ENCODE results near the gene DDX3X. TPM values are rescaled to one million over a fixed set of nuclear protein-coding genes. Genes with fewer than 3 reads are reported as not detected.

Gene DDX3X
- polyA plus RNA-seq, 1 donor (not counting 4 experiments of a cell fraction or from before 2014, with no cell fraction given): 127 TPM

DNA sequence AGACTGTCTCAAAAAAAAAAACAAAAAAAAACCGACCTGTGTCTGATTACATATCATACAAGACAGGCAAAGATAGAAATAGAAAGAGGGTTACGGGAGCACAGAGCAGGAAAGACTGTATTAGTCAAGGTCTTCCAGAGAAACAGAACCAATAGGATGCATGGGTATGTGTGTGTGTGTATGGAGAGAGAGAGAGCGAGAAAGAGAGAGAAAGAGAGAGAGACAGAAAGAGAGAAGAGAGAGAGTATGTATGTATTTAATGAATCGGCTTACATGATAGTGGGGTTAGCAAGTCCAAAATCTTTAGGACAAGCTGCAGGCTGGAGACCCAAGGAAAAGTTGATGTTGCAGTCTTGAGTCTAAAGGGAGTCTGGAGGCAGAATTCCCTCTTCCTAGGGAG, 7.5 kb upstream of the DDX3X start:
- H3K4me3 ChIP-seq (ENCODE audit: control insufficient read depth in 2 of 3, extremely low read depth in 1 of 3, insufficient read depth in 2 of 3, low read depth in 1 of 3, low read length in 3 of 3): no peak overlapping the region
- no peaks in the 10 kb centered on the region for H4K20me1 ChIP-seq (ENCODE audit: control insufficient read depth, extremely low read depth, insufficient read depth, low read length)
- no peak overlapping the region for H3K9ac ChIP-seq (ENCODE audit: control insufficient read depth, extremely low read depth, insufficient read depth, low read length)
- H3K27me3 ChIP-seq (ENCODE audit: control insufficient read depth, extremely low read depth, insufficient read depth, low read length): no peaks in the 10 kb centered on the region
- no peak for FAIRE-seq
- no peak overlapping the region for H3K27ac ChIP-seq (ENCODE audit: control insufficient read depth, insufficient read depth, low read length)
- H3K4me2 ChIP-seq (ENCODE audit: control insufficient read depth, extremely low read depth, insufficient read depth, low read depth, low read length): no peak overlapping the region
- no peaks in the 10 kb centered on the region for H3K9me1 ChIP-seq (ENCODE audit: control insufficient read depth, extremely low read depth, insufficient read depth, low read length)
- no peak overlapping the region for H2AFZ ChIP-seq (ENCODE audit: control insufficient read depth, low read length)
- H3K9me3 ChIP-seq (ENCODE audit: control insufficient read depth, low read depth, low read length): no peaks in the 10 kb centered on the region
- dilution Hi-C loops (cut with MboI; ENCODE audit: extremely low pct_ligation_motif_present, low sequenced_read_pairs): no loop called here
- H3K36me3 ChIP-seq (ENCODE audit: control insufficient read depth in 2 of 2, extremely low read depth in 1 of 2, insufficient read depth in 2 of 2, low read length in 2 of 2): no peaks in the 10 kb centered on the region
- H3K79me2 ChIP-seq (ENCODE audit: control insufficient read depth, insufficient read depth, low read length): no peaks in the 10 kb centered on the region
- TF ChIP-seq EZH2 (IDR thresholded peaks at IDR 0.05; ENCODE audit: low read length): no peak
- TF ChIP-seq, protein P1, sequence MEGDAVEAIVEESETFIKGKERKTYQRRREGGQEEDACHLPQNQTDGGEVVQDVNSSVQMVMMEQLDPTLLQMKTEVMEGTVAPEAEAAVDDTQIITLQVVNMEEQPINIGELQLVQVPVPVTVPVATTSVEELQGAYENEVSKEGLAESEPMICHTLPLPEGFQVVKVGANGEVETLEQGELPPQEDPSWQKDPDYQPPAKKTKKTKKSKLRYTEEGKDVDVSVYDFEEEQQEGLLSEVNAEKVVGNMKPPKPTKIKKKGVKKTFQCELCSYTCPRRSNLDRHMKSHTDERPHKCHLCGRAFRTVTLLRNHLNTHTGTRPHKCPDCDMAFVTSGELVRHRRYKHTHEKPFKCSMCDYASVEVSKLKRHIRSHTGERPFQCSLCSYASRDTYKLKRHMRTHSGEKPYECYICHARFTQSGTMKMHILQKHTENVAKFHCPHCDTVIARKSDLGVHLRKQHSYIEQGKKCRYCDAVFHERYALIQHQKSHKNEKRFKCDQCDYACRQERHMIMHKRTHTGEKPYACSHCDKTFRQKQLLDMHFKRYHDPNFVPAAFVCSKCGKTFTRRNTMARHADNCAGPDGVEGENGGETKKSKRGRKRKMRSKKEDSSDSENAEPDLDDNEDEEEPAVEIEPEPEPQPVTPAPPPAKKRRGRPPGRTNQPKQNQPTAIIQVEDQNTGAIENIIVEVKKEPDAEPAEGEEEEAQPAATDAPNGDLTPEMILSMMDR (optimal IDR thresholded peaks at IDR 0.05 in 1 of 3, IDR thresholded peaks at IDR 0.05 in 1 of 3, conservative IDR thresholded peaks at IDR 0.05 in 1 of 3; ENCODE audit: extremely low read depth in 1 of 3, insufficient read depth in 2 of 3, low read length in 3 of 3): no peak
- peaks cover 7% of the 10 kb centered on the region for H3K4me1 ChIP-seq (ENCODE audit: control insufficient read depth, extremely low read depth, insufficient read depth, low read length)
- no peak for DNase-seq (ENCODE audit: low read depth, low spot score)

DNA sequence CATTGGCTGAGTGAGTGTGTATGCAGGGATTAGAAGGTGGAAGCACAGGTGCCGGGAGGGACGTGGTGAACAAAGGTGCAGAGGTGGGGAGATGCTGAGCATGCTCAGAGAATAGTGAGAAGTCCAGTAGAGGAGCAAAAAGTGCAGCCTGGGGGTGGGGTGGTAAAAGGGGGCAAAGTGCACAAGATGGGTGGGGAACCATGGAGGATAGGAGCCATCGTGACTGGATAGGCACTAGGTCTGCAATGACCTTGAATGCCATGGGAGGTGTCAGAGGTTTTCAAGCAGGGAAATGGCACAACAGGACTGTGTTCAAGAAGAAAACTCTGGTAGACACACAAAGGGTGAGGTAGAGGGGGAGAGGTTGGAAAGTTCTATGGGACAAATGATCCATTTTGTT, 6.6 kb upstream of the DDX3X start:
- no peak for DNase-seq (ENCODE audit: low read depth, low spot score)
- Histone ChIP-seq H3K4me2 (ENCODE audit: control insufficient read depth, extremely low read depth, insufficient read depth, low read depth, low read length) (no peak overlapping the region), H3K9me3 (ENCODE audit: control insufficient read depth, low read depth, low read length) (no peaks in the 10 kb centered on the region), H3K79me2 (ENCODE audit: control insufficient read depth, insufficient read depth, low read length) (no peaks in the 10 kb centered on the region), H3K27me3 (ENCODE audit: control insufficient read depth, extremely low read depth, insufficient read depth, low read length) (no peaks in the 10 kb centered on the region), H3K4me1 (ENCODE audit: control insufficient read depth, extremely low read depth, insufficient read depth, low read length) (peaks cover 15% of the 10 kb centered on the region), H2AFZ (ENCODE audit: control insufficient read depth, low read length) (no peak overlapping the region), H3K9ac (ENCODE audit: control insufficient read depth, extremely low read depth, insufficient read depth, low read length) (no peak overlapping the region), H3K9me1 (ENCODE audit: control insufficient read depth, extremely low read depth, insufficient read depth, low read length) (no peaks in the 10 kb centered on the region), H4K20me1 (ENCODE audit: control insufficient read depth, extremely low read depth, insufficient read depth, low read length) (no peaks in the 10 kb centered on the region), H3K4me3 (ENCODE audit: control insufficient read depth in 2 of 3, extremely low read depth in 1 of 3, insufficient read depth in 2 of 3, low read depth in 1 of 3, low read length in 3 of 3) (no peak overlapping the region), H3K27ac (ENCODE audit: control insufficient read depth, insufficient read depth, low read length) (no peak overlapping the region), H3K36me3 (ENCODE audit: control insufficient read depth in 2 of 2, extremely low read depth in 1 of 2, insufficient read depth in 2 of 2, low read length in 2 of 2) (no peaks in the 10 kb centered on the region)
- TF ChIP-seq, protein P1 (optimal IDR thresholded peaks at IDR 0.05 in 1 of 3, IDR thresholded peaks at IDR 0.05 in 1 of 3, conservative IDR thresholded peaks at IDR 0.05 in 1 of 3; ENCODE audit: extremely low read depth in 1 of 3, insufficient read depth in 2 of 3, low read length in 3 of 3): no peak
- TF ChIP-seq EZH2 (IDR thresholded peaks at IDR 0.05; ENCODE audit: low read length): no peak
- FAIRE-seq: no peak
- dilution Hi-C loops (cut with MboI; ENCODE audit: extremely low pct_ligation_motif_present, low sequenced_read_pairs): no loop called here

All from keratinocyte (primary cell).